Stimulated activated naive CD8-positive, alpha-beta T cell treated with anti-CD3 and anti-CD28 coated beads, Interleukin-15, Interleukin-2, amounts not matched to agents 100 ng/mL and 50 ng/mL, for 24 hours (primary cell): ENCODE measurements around the gene ROBO1.

Source experiments
- H3K27ac Mint-ChIP-seq: one replicate; pipeline ENCODE4 v1.8.0; 2021; ENCODE audit warnings: mild to moderate bottlenecking, mixed read lengths
- H3K27me3 Mint-ChIP-seq: one replicate; pipeline ENCODE4 v1.8.0; 2021; ENCODE audit warnings: mixed read lengths
- H3K36me3 Mint-ChIP-seq: one replicate; pipeline ENCODE4 v1.8.0; 2021; ENCODE audit warnings: low read depth, mixed read lengths
- H3K4me1 Mint-ChIP-seq: one replicate; pipeline ENCODE4 v1.8.0; 2021; ENCODE audit warnings: low read depth, mixed read lengths
- H3K4me3 Mint-ChIP-seq: one replicate; pipeline ENCODE4 v1.8.0; 2021; ENCODE audit warnings: mild to moderate bottlenecking, mixed read lengths
- H3K9me3 Mint-ChIP-seq: one replicate; pipeline ENCODE4 v1.8.0; 2021; ENCODE audit warnings: mixed read lengths

ROBO1 gene

DNA sequence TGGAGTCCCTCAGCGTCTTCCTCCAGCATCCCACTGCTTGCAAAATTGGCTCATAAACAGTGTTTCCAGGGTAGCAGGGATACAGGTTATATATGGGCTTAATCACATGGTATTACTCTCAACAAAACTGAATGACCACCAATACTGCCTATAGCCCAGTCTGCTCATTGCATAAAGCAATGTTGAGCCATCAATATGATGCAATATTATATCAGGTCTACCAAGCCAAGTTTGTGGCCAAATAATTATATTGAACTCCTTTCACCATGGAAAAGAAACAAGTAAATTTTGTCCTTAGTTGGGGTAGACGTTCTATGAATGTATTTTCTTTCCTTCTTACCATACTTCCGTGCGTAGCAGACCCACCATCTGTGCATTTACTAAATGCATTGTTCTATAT lies 652.3 kb downstream of the ROBO1 start:
- no peaks in the 10 kb centered on the region for H3K27me3 Mint-ChIP-seq
- no peaks in the 10 kb centered on the region for H3K4me1 Mint-ChIP-seq
- H3K4me3 Mint-ChIP-seq, result no peak overlapping the region
- no peak overlapping the region for H3K27ac Mint-ChIP-seq
- H3K36me3 Mint-ChIP-seq, result no peaks in the 10 kb centered on the region
- peaks cover 5% of the 10 kb centered on the region for H3K9me3 Mint-ChIP-seq

DNA sequence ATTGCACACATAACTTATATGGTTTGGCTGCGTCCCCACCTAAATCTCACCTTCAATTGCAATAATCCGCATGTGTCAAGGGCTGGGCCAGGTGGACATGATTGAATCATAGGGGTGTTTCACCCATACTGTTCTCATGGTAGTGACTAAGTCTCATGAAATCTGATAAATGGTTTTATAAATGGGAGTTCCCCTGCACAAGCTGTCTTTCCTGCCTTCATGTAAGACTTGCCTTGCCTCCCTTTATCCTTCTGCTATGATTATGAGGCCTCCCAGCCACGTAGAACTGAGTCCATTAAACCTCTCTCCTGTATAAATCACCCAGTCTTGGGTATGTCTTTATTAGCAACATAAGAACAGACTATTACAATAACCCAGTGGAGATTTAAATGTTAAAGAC lies 653.9 kb downstream of the ROBO1 start:
- H3K27me3 Mint-ChIP-seq, result no peaks in the 10 kb centered on the region
- H3K9me3 Mint-ChIP-seq, result peaks cover 5% of the 10 kb centered on the region
- no peak overlapping the region for H3K27ac Mint-ChIP-seq
- H3K4me3 Mint-ChIP-seq, result no peak overlapping the region
- no peaks in the 10 kb centered on the region for H3K36me3 Mint-ChIP-seq
- H3K4me1 Mint-ChIP-seq, result no peaks in the 10 kb centered on the region

DNA sequence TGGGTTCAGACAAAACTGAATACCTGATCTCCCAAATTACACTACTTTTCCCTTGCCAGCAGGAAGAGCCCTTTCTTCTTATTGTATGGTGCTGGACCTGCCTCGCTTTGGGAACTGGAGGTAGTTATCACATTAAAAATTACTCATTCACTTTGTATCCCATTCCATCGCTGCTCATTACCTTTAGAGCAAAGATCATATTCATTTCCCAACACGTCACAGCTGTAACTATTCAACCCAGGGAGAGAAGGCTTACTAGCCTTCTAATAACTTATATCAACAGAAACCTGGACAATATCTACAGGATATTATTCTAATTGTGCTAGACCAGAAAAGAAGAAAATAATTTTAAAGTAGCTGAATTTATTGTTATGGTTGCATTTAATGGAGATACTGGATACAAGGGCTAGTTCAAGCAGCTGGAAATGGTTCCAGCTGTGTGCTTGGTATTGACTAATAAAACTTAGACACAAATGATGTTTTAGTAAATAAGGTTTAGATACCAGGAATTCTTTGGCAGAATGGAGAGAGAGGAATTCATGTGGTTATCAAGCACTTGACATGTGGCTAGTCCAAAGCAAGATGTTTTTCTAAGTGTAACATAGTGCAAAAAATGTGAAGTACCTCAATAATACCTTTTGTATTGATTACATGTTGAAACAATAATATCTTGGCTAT lies 656.3 kb downstream of the ROBO1 start:
- Mint-ChIP-seq H3K36me3 (no peaks in the 10 kb centered on the region), H3K27ac (no peak overlapping the region), H3K9me3 (peaks cover 5% of the 10 kb centered on the region), H3K4me3 (no peak overlapping the region), H3K27me3 (no peaks in the 10 kb centered on the region), H3K4me1 (no peaks in the 10 kb centered on the region)

DNA sequence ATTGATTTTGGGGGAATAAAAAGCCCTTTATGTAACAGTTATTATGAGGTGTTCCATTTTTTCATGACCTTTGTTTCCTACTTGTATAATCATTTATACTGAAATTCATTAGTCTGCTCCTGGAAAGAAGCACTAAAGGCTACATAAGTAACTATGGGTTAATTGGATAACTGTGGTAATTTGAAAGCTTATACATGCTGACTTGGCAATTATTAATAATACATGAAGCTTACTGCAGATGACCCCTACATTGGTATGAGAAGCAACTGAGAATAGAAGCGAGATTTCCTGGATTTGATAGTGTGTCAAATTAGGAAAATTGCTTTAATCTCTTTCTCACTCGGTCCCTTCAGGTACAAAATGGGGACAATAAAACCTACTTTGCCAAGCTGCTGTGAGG lies 658.0 kb downstream of the ROBO1 start:
- no peaks in the 10 kb centered on the region for H3K27me3 Mint-ChIP-seq
- no peaks in the 10 kb centered on the region for H3K36me3 Mint-ChIP-seq
- H3K4me3 Mint-ChIP-seq, result no peak overlapping the region
- H3K27ac Mint-ChIP-seq, result no peak overlapping the region
- no peaks in the 10 kb centered on the region for H3K4me1 Mint-ChIP-seq
- peaks cover 5% of the 10 kb centered on the region for H3K9me3 Mint-ChIP-seq

DNA sequence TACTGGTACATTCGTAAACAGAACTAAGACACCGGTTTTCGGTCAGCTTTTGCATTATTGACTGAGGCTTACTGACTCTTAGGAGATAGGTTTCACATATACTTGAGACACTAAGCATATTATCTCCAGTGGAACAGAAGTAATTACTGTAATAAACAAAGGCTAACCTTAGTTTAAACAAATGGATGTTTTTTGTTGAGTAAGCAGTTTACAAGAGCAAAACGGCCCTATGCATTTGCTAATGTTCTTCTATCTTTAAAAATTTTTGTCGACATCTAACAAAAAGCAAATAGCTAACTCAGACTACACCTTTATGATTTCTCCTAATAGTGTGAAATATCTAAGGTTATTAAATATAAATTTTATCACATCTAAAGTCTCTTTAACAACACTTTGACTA lies 664.5 kb downstream of the ROBO1 start:
- Mint-ChIP-seq H3K9me3 (no peaks in the 10 kb centered on the region), H3K4me1 (no peaks in the 10 kb centered on the region)

DNA sequence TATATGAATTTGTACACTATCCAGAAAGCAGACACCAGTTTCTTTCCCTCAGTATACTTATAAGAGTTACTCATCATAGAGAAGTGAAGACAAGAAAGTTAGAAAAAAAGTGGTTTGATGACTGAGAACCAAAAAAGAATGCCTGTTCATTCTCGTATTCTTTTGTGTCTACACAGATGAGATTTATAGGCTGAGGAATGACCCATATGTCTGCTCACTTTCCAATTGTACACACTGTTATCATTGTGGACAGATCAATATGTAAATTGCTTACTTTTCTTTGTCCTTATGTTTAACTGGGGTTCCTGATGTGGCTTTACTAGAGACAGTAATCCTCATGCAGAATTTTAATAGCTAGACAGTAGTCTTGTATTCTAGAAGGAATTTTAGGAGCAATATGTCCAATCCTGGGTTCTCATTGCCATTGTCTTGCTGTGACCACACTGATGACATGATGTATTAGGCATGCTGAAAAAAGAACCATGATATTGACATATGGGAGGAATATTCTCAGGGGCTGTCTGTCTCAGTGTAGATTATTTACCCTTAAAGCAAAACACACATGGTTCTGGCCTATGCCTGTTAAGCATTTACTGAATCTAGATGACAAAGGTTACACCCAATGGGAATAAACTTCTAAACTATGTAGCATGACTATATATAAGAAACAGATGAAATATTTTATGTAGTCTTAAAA lies 669.7 kb downstream of the ROBO1 start:
- Mint-ChIP-seq H3K4me1 (no peaks in the 10 kb centered on the region), H3K27me3 (no peaks in the 10 kb centered on the region), H3K36me3 (no peaks in the 10 kb centered on the region), H3K27ac (no peak overlapping the region), H3K4me3 (no peak overlapping the region), H3K9me3 (peaks cover 9% of the 10 kb centered on the region)

More for the DNA sequence above, 664.5 kb downstream of the ROBO1 start:
- no peaks in the 10 kb centered on the region for H3K36me3 Mint-ChIP-seq
- H3K27me3 Mint-ChIP-seq, result no peaks in the 10 kb centered on the region
- H3K4me3 Mint-ChIP-seq, result no peak overlapping the region
- H3K27ac Mint-ChIP-seq, result no peak overlapping the region

DNA sequence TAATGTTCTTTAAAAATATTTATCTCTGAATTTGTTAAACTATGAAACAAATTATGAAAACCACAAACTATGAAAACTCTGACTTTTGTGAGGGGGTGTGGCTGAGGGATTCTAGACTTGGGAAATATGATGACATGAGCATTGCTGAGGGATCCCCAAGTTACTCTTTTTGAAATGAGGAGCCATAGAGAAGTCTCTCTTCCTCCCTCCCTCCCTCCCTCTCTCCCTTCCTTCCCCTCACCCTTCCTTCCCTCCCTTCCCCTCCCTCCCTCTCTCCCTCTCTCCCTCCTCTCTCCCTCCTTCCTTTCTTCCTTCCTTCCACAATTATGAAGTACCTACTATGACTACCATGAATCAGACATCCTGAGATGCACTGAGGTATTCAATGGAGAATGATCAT lies 673.1 kb downstream of the ROBO1 start:
- Mint-ChIP-seq H3K27me3 (no peaks in the 10 kb centered on the region), H3K4me3 (no peak overlapping the region), H3K27ac (no peak overlapping the region), H3K36me3 (no peaks in the 10 kb centered on the region), H3K9me3 (peaks cover 16% of the 10 kb centered on the region), H3K4me1 (no peaks in the 10 kb centered on the region)

DNA sequence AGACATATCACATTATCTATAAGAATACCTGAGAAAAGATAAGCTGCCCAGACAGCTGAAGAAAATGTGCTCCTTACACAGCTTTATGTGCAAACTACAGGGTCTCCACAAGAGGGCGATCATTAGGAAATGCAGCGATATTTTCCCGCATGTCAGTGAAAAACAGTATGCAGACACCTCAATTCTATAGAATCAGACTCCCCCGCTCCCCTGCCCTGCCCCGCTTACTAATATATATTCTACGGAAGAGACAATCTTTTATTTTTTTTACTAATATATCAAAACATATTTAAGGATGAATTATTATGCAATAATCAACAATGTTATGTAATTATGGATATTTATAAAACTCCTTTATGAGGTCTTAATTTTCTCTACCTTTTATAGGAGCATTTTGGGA lies 681.3 kb downstream of the ROBO1 start:
- Mint-ChIP-seq H3K4me3 (no peak overlapping the region), H3K27me3 (no peaks in the 10 kb centered on the region), H3K27ac (no peak overlapping the region), H3K9me3 (peaks cover under 1% of the 10 kb centered on the region), H3K36me3 (no peaks in the 10 kb centered on the region), H3K4me1 (no peaks in the 10 kb centered on the region)

DNA sequence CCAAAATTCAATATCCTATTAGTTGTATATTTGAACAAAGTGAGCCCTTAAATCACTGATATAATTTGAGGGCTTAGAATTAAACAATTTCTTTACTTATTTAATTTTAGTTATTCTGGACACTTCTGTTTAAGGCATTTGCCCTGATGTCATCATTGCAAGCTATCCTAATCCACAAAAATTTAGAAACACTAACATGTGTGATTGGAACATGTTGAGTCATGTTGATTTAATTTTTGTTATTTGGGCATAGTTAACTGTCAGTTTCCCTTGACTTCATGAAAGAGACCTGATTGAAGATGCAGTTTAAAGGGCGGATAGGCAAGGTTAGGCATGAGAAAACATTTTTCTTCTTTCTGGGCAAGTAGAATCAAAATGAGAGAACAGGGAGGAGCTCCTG lies 682.6 kb downstream of the ROBO1 start:
- Mint-ChIP-seq H3K4me1 (no peaks in the 10 kb centered on the region), H3K36me3 (no peaks in the 10 kb centered on the region), H3K27ac (no peak overlapping the region), H3K4me3 (no peak overlapping the region), H3K9me3 (no peaks in the 10 kb centered on the region), H3K27me3 (no peaks in the 10 kb centered on the region)

DNA sequence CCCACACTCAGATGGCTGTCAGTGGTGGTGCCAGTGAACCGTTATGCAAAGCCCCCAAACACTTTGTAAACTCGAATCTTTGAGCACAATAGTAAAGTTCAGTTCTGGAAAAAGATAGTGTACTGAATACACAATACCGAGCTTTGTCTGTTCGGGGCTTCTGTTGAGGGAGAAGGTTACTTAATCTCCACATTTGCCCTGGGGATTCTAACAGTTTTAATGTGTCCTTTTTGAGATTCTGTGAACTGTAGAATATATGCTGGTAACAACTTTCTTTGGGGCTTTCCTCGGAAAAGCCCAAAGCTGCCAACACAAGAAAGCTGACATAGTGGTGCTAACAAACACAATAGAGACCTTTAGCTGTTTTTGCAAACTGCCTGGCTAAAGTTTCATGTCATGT lies 686.5 kb downstream of the ROBO1 start:
- Mint-ChIP-seq H3K27me3 (no peaks in the 10 kb centered on the region), H3K27ac (no peak overlapping the region), H3K9me3 (no peaks in the 10 kb centered on the region), H3K36me3 (no peaks in the 10 kb centered on the region), H3K4me1 (no peaks in the 10 kb centered on the region), H3K4me3 (no peak overlapping the region)

DNA sequence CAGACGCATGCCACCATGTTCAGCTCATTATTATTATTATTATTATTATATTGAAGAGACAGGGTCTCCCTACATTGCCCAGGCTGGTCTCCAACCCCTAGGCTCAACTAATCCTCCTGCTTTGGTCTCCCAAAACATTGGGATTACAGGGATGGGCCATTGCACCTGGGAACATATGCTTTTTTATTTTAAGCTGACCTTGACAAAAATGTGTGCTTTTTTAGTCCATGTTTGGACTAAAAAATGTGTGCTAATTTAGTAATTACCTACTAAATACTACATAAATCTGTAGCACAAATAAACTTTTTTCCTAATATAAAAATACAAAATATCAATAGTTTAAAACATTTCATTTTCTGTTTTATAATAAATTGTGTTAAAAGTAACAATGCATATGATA lies 693.2 kb downstream of the ROBO1 start:
- H3K36me3 Mint-ChIP-seq, result no peaks in the 10 kb centered on the region
- H3K27ac Mint-ChIP-seq, result no peak overlapping the region
- no peaks in the 10 kb centered on the region for H3K4me1 Mint-ChIP-seq
- no peak overlapping the region for H3K4me3 Mint-ChIP-seq
- peaks cover 3% of the 10 kb centered on the region for H3K9me3 Mint-ChIP-seq
- H3K27me3 Mint-ChIP-seq, result no peaks in the 10 kb centered on the region

DNA sequence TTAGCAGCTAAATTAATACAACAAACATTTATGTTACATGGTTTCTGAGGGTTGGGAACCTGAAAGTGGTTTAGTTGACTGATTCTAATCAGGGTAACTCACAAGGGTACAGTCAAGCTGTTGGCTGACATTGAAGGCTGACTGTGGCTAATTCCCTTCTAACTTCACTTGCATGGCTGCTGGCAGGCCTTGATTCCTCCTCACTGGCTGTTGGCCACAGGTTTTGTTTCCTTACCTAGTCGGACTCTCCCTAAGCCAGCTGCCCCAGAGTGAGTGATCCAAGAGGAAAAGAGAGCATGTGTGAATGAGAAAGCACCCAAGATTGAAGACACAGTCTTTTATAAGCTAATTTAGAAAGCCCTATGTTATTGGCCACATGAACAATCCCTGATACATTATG lies 700.1 kb downstream of the ROBO1 start:
- H3K36me3 Mint-ChIP-seq, result no peaks in the 10 kb centered on the region
- no peak overlapping the region for H3K4me3 Mint-ChIP-seq
- H3K27ac Mint-ChIP-seq, result no peak overlapping the region
- H3K4me1 Mint-ChIP-seq, result no peaks in the 10 kb centered on the region
- no peaks in the 10 kb centered on the region for H3K27me3 Mint-ChIP-seq
- H3K9me3 Mint-ChIP-seq, result peaks cover 4% of the 10 kb centered on the region

DNA sequence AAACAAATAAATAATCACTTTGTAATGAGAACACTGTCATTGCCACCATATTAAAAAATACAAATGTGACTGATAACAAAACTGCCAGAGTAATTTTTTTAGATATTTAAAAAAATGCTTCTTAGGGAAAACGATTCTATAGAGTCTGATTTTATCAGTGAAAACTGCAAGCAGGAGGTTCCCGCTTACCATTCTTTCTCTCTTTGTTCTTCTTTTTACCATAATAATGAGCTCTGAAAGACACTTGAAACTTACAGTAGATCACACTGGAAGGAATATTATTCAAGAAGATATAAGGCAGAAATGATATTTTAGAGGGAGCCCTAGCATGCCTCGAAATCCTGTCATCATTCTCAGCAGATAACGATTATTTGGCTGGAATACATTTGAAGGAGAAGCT lies 701.3 kb downstream of the ROBO1 start:
- Mint-ChIP-seq H3K27me3 (no peaks in the 10 kb centered on the region), H3K27ac (no peak overlapping the region), H3K4me3 (no peak overlapping the region), H3K4me1 (no peaks in the 10 kb centered on the region), H3K36me3 (no peaks in the 10 kb centered on the region), H3K9me3 (peaks cover 4% of the 10 kb centered on the region)

DNA sequence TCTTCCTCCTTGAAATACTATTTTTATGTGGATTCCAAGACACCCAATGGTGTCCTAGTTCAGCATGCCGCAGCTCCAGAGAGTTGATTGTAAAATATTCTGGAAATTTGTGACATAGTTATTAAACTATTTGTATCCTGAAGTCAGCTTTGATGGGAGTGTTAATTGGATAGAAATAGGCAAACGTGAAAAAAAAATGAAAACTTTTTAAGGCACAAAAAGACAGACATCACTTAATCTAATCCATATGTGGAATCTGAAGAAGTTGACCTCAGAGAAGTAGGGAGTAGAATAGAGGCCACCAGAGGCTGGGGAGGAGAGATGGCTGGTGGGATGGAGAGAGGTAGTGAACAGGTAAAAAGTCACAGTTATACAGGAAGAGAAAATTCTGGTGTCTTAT lies 704.2 kb downstream of the ROBO1 start:
- Mint-ChIP-seq H3K4me1 (no peaks in the 10 kb centered on the region), H3K4me3 (no peak overlapping the region), H3K27ac (no peak overlapping the region), H3K36me3 (no peaks in the 10 kb centered on the region), H3K27me3 (no peaks in the 10 kb centered on the region), H3K9me3 (peaks cover 5% of the 10 kb centered on the region)

DNA sequence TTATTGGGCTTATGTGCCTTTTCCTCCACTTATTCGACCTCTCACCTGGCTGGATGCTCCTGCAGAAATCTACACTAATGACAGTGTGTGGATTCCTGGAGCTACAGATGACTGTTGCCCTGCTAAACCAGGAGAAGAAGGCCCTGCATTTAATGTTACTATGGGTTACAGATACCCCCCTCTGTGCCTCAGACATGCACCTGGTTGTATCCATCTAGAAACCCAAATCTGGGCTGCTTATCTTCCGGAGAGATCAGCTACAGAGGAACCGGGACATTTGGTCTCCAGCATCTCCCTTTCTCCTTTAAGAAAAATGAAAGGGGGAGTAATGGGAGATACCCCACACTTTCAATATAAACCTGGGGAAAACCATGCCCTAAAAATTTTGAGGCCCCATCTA lies 710.0 kb downstream of the ROBO1 start:
- H3K4me1 Mint-ChIP-seq, result no peaks in the 10 kb centered on the region
- peaks cover 20% of the 10 kb centered on the region for H3K9me3 Mint-ChIP-seq

DNA sequence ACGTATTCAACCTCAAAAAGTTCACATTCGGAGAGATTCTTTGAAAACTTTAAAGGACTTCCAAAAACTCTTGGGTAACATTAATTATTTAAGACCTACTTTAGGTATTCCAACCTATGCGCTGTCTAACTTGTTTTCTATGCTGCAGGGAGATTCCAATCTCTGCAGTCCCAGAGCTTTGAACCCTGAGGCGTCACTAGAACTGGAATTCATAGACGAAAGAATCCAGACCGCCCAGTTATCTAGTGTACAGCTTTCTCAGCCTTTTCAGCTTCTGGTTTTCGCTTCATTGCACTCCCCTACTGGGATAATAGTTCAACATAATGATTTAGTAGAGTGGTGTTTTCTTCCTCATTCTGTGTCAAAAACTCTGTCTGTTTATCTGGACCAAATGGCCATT lies 711.3 kb downstream of the ROBO1 start:
- Mint-ChIP-seq H3K27ac (no peak overlapping the region), H3K4me3 (no peak overlapping the region), H3K4me1 (no peaks in the 10 kb centered on the region), H3K9me3 (peaks cover 26% of the 10 kb centered on the region), H3K27me3 (no peaks in the 10 kb centered on the region), H3K36me3 (no peaks in the 10 kb centered on the region)

More for the DNA sequence above, 710.0 kb downstream of the ROBO1 start:
- H3K27me3 Mint-ChIP-seq, result no peaks in the 10 kb centered on the region
- no peak overlapping the region for H3K4me3 Mint-ChIP-seq
- no peak overlapping the region for H3K27ac Mint-ChIP-seq
- no peaks in the 10 kb centered on the region for H3K36me3 Mint-ChIP-seq
